CD4-positive, alpha-beta T cell treated with Interleukin-17A for 4 hours (primary cell): ENCODE data around the gene CENPH.
"Not testable (repeated sequence)": the region's sequence is repeated elsewhere in the genome, so short reads cannot be mapped to it uniquely, and the experiment has no call there.

Source experiments
- DNase-seq: peaks from one replicate; pipeline ENCODE4 v3.0.0-alpha.2; 2020; ENCODE audit warnings: mixed read lengths

Gene CENPH, protein sequence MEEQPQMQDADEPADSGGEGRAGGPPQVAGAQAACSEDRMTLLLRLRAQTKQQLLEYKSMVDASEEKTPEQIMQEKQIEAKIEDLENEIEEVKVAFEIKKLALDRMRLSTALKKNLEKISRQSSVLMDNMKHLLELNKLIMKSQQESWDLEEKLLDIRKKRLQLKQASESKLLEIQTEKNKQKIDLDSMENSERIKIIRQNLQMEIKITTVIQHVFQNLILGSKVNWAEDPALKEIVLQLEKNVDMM

GRCh38 chr5:69189162-69190086, at the start of gene CENPH:
Gene CENPH (plus strand): TSS chr5:69189583. CDS start chr5:69189635, 52 bp downstream.
- DNase-seq = peak; percentile 92

DNA sequence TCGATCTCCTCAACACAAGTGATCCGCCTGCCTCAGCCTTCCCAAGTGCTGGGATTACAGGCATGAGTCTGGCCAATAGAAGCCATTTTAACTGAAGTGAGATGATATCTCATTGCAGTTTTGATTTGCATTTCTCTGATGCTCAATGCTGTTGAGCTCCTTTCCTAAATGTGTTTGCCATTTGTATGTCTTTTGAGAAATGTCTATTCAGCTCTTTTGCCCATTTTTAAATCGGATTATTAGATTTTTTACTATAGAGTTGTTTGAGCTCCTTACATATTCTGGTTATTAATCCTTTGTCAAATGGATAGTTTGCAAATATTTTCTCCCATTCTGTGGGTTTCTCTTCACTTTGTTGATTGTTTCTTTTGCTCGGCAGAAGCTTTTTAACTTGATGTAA, 49.1 kb upstream of the CENPH start:
- not testable (repeated sequence) for DNase-seq

GRCh38 chr5:69140827-69141226, 48.6 kb upstream of the CENPH start:
- no peak for DNase-seq

- DNase-seq = not testable (repeated sequence)
These were observed 40.8 kb upstream of the CENPH start for GRCh38 chr5:69148576-69148975.

- no peak for DNase-seq
These were observed 40.3 kb upstream of the CENPH start for GRCh38 chr5:69148981-69149675.

GRCh38 chr5:69149676-69150010, 39.7 kb upstream of the CENPH start:
- no peak for DNase-seq

DNA sequence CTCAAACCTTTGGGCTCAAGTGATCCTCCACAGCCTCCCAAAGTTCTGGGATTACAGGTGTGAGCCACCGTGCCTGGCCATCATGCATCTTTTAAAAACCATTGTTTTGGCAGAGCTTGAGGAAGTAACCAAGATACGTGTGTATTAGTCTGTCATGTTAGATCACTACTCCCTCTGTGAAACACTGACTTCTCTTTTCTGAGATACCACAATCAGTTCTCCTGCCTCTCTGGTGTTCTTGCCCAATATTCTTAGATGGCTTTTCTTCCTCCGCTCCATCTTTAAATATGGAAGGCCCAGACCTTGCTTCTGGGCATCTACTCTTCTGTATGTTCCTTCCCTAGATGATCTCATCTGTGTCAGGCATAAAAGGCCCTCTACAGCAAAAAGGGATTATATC, 36.7 kb upstream of the CENPH start:
- DNase-seq = no peak

- DNase-seq = no peak
These were observed 32.9 kb upstream of the CENPH start for GRCh38 chr5:69156456-69156855.

- DNase-seq = no peak
These were observed 31.3 kb upstream of the CENPH start for GRCh38 chr5:69158039-69158438.

DNA sequence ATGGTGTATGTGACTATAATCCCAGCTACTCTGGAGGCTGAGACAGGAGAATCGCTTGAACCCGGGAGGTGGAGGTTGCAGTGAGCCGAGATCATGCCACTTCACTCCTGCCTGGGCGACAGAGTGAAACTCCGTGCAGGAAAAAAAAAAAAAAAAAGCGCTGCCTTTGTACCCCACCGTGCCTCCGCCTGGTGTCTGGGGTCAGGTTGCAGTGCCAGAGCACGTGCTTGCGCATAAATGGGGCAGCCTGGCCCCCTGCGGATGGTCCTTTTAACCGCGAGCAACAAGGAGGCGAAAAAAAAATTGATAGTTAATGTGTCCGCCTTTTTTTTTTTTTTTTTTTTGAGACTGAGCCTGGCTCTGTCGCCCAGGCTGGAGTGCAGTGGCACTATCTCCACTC, 28.7 kb upstream of the CENPH start:
- DNase-seq = no peak

- peak; percentile 98 for DNase-seq
These were observed 22.5 kb upstream of the CENPH start, which contains the start of gene CCNB1 for GRCh38 chr5:69166686-69167492. Gene CCNB1 (plus strand): TSS chr5:69167150. CDS start chr5:69167263, 113 bp downstream.

DNA sequence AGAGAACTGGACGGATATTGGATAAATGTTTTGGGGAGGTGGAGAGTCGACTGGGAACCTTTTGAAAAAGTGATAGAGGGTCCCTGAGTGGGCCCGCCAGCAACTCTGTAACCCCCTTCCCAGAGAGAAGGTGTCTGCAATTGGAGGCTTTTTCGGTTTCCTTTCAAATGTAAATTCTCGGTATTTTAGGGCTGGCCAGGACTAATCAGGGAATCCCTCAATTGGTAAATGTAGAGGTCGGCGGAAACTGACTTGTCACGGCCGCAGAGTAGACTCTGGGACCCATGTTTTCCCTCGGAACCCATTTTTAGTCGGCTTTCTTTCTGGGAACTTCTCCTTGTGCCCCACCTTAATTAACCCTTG, 21.9 kb upstream of the CENPH start:
- DNase-seq = no peak

DNA sequence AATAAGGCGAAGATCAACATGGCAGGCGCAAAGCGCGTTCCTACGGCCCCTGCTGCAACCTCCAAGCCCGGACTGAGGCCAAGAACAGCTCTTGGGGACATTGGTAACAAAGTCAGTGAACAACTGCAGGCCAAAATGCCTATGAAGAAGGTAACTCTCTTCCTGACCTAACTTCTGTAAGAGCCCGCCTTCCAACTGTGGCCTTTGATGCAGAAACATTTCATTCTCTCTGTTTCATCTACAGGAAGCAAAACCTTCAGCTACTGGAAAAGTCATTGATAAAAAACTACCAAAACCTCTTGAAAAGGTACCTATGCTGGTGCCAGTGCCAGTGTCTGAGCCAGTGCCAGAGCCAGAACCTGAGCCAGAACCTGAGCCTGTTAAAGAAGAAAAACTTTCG, 21.5 kb upstream of the CENPH start:
- no peak for DNase-seq

- no peak for DNase-seq
These were observed 18.9 kb upstream of the CENPH start for GRCh38 chr5:69170495-69170894.

- DNase-seq = no peak
These were observed 18.4 kb upstream of the CENPH start for GRCh38 chr5:69170969-69171368.

DNA sequence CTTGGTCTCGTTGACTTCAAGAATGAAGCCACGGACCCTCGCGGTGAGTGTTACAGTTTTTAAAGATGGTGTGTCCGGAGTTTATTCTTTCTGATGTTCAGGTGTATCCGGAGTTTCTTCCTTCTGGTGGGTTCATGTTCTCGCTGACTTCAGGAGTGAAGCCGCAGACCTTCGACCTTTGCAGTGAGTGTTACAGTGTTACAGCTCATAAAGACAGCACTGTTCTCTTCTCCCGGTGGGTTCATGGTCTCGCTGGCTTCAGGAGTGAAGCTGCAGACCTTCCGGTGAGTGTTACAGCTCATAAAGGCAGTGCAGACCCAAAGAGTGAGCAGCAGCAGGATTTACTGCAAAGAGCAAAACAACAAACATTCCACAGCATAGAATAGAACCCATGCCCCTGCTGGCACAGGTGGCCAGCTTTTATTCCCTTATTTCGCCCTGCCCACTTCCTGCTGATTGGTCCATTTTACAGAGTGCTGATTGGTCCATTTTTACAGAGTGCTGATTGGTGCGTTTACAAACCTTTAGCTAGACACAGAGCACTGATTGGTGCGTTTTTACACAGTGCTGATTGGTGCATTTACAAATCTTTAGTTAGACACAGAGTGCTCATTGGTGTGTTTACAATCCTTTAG, 7.6 kb upstream of the CENPH start:
- DNase-seq = not testable (repeated sequence)

- no peak for DNase-seq
These were observed 4.8 kb upstream of the CENPH start for GRCh38 chr5:69184621-69185020.

GRCh38 chr5:69187342-69187741, 2.0 kb upstream of the CENPH start:
- no peak for DNase-seq

GRCh38 chr5:69188811-69189161, 597 bp upstream of the CENPH start:
- DNase-seq = no peak

- no peak for DNase-seq
These were observed 13.1 kb downstream of the CENPH start for GRCh38 chr5:69202497-69202896.

GRCh38 chr5:69206528-69207190, 17.3 kb downstream of the CENPH start:
- DNase-seq = no peak

DNA sequence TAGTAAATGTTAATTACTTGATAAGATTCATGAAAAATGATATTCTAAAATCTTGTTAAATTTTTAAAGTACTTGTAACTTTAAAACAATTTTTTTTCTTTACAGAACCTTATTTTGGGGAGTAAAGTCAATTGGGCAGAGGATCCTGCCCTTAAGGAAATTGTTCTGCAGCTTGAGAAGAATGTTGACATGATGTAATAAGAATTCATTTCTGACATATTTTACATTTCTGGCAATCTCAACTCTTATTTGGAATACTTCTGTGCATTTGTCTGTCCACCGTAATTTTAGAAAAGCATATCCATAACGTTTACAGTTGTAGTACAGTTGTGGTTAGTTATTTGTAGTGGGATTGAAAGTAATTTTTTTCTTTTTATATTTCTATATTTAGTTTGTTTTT, 20.2 kb downstream of the CENPH start:
- no peak for DNase-seq
